Mesenchymal stem cell (in vitro differentiated cells and primary cell): ENCODE measurements around the gene STK40.
A peak's percentile ranks its signal among the peaks of the same experiment; 100 is the strongest.

Source experiments
- DNase-seq: peaks from one replicate; pipeline ENCODE4 v3.0.0-alpha.2; 2013
- H2AFZ ChIP-seq: one replicate; pipeline ENCODE4 v1.6.1; 2013; ENCODE audit warnings: low read depth, mild to moderate bottlenecking, control low read depth, inconsistent platforms, low read length, moderate library complexity
- H2AK5ac ChIP-seq: 2 replicates; pipeline ENCODE4 v1.6.1; 2013; ENCODE audit warnings: low read length, moderate library complexity, mild to moderate bottlenecking, inconsistent platforms; ENCODE audit not compliant: severe bottlenecking
- H2BK120ac ChIP-seq: one replicate; pipeline ENCODE4 v1.6.1; 2013; ENCODE audit warnings: low read depth, mild to moderate bottlenecking, inconsistent platforms, low read length, moderate library complexity
- H2BK12ac ChIP-seq, 2 experiments: one replicate each; pipeline ENCODE4 v1.6.1; 2013; ENCODE audit warnings: inconsistent platforms in 2 of 2, low read length in 2 of 2, mild to moderate bottlenecking in 2 of 2, moderate library complexity in 2 of 2, control low read depth in 1 of 2
- H2BK15ac ChIP-seq: one replicate; pipeline ENCODE4 v1.6.1; 2013; ENCODE audit warnings: mild to moderate bottlenecking, low read depth, inconsistent platforms; ENCODE audit not compliant: poor library complexity, severe bottlenecking
- H2BK5ac ChIP-seq: 2 replicates; pipeline ENCODE4 v1.6.1; 2013; ENCODE audit warnings: low read depth, mild to moderate bottlenecking, low read length, control low read depth, inconsistent platforms; ENCODE audit not compliant: poor library complexity, severe bottlenecking
- H3K14ac ChIP-seq, 2 experiments: one replicate each; pipeline ENCODE4 v1.6.1; 2013; ENCODE audit warnings: inconsistent platforms in 2 of 2, low read length in 2 of 2, control low read depth in 1 of 2, mild to moderate bottlenecking in 1 of 2, moderate library complexity in 1 of 2
- H3K18ac ChIP-seq, 2 experiments: one replicate each; pipeline ENCODE4 v1.6.1; 2013; ENCODE audit warnings: inconsistent platforms in 2 of 2, low read length in 2 of 2, control low read depth in 1 of 2, low read depth in 1 of 2, mild to moderate bottlenecking in 1 of 2
- H3K23ac ChIP-seq, 2 experiments: one replicate each; pipeline ENCODE4 v1.6.1; 2013; ENCODE audit warnings: inconsistent platforms in 2 of 2, low read length in 2 of 2, mild to moderate bottlenecking in 2 of 2, moderate library complexity in 2 of 2, control low read depth in 1 of 2
- H3K27ac ChIP-seq: 2 replicates; pipeline ENCODE4 v1.5.1; 2013; ENCODE audit warnings: mild to moderate bottlenecking, moderate library complexity, low read length, control low read depth, inconsistent platforms; ENCODE audit not compliant: poor library complexity, severe bottlenecking
- H3K27me3 ChIP-seq, 2 experiments: 2 replicates each; pipeline versions ENCODE4 v1.6.1 to v1.7.0; 2013; ENCODE audit warnings: low read length in 2 of 2, mild to moderate bottlenecking in 2 of 2, moderate library complexity in 2 of 2, control low read depth in 1 of 2, inconsistent platforms in 1 of 2; ENCODE audit not compliant: control insufficient read depth in 1 of 2, insufficient read depth in 1 of 2
- H3K36me3 ChIP-seq, 2 experiments: 2 replicates each; pipeline versions ENCODE4 v1.6.1 to v1.7.0; 2013; ENCODE audit warnings: low read length in 2 of 2, control low read depth in 1 of 2, inconsistent platforms in 1 of 2, low read depth in 1 of 2, mild to moderate bottlenecking in 1 of 2; ENCODE audit not compliant: insufficient read depth in 2 of 2, control insufficient read depth in 1 of 2
- H3K4ac ChIP-seq, 2 experiments: one replicate each; pipeline ENCODE4 v1.6.1; 2013; ENCODE audit warnings: inconsistent platforms in 2 of 2, low read length in 2 of 2, mild to moderate bottlenecking in 2 of 2, moderate library complexity in 2 of 2, control low read depth in 1 of 2, low read depth in 1 of 2
- H3K4me1 ChIP-seq: 2 replicates; pipeline ENCODE4 v1.6.1; 2013; ENCODE audit warnings: low read depth, low read length, control low read depth; ENCODE audit not compliant: control insufficient read depth, insufficient read depth
- H3K4me2 ChIP-seq: 2 replicates; pipeline ENCODE4 v1.6.1; 2013; ENCODE audit warnings: low read length, mild to moderate bottlenecking, inconsistent platforms; ENCODE audit not compliant: poor library complexity, severe bottlenecking
- H3K4me3 ChIP-seq, 2 experiments: 2 replicates each; pipeline versions ENCODE4 v1.5.1 to v1.7.0; 2013; ENCODE audit warnings: low read length in 2 of 2, mild to moderate bottlenecking in 2 of 2, control low read depth in 1 of 2, low read depth in 1 of 2; ENCODE audit not compliant: insufficient read depth in 1 of 2
- H3K79me1 ChIP-seq: replicated peaks from 2 replicates; pipeline ENCODE4 v1.6.1; 2013; ENCODE audit warnings: mild to moderate bottlenecking, control low read depth, low read length, inconsistent platforms; ENCODE audit not compliant: poor library complexity, severe bottlenecking
- H3K9ac ChIP-seq: 2 replicates; pipeline ENCODE4 v1.7.0; 2013; ENCODE audit warnings: mild to moderate bottlenecking, low read length, moderate library complexity
- H3K9me3 ChIP-seq: 2 replicates; pipeline ENCODE4 v1.7.0; 2013; ENCODE audit warnings: mild to moderate bottlenecking, low read length; ENCODE audit not compliant: control insufficient read depth
- H4K8ac ChIP-seq: one replicate; pipeline ENCODE4 v1.6.1; 2013; ENCODE audit warnings: inconsistent platforms, mild to moderate bottlenecking, low read length, moderate library complexity
- H4K91ac ChIP-seq: one replicate; pipeline ENCODE4 v1.6.1; 2013; ENCODE audit warnings: mild to moderate bottlenecking, low read length, inconsistent platforms
- WGBS: methylation state at CpG from one replicate; pipeline ENCODE4 v1.1.7; 2013; ENCODE audit warnings: mixed read lengths; 5-methylcytosine and 5-hydroxymethylcytosine counted together

Gene STK40

GRCh38 chr1:36306902-36307456, 78.7 kb downstream of the STK40 start:
- Histone ChIP-seq H3K4me1 (peaks cover 25% of the 10 kb centered on the region), H2AFZ (peak overlapping the region; percentile 95), H3K27ac (no peak overlapping the region), H2BK12ac (peak overlapping the region in 1 of 2 experiments; percentile 76), H2AK5ac (no peak overlapping the region), H3K4me2 (peak overlapping the region; percentile 93), H3K27me3 (no peaks in the 10 kb centered on the region), H3K14ac (peak overlapping the region in 1 of 2 experiments; percentile 90), H3K9ac (peak overlapping the region; percentile 77), H3K36me3 (peaks cover 43 to 52% of the 10 kb centered on the region in 2 experiments), H2BK15ac (no peak overlapping the region), H2BK120ac (no peak overlapping the region), H3K4ac (peak overlapping the region in 1 of 2 experiments; percentile 79), H3K23ac (peak overlapping the region in 1 of 2 experiments; percentile 97), H3K4me3 (peak overlapping the region; percentile 66 to 82), H4K91ac (no peak overlapping the region), H3K79me1 (peaks cover 33% of the 10 kb centered on the region), H2BK5ac (no peak overlapping the region), H3K18ac (peak overlapping the region; percentile 3 to 91), H3K9me3 (no peaks in the 10 kb centered on the region), H4K8ac (no peak overlapping the region)
- peak; percentile 91 for DNase-seq
- WGBS, result 3% methylated on average over 45 of the region's 46 CpGs

- H3K4ac ChIP-seq, result peak within 1 kb of the TSS in 1 of 2 experiments; percentile 79
- peak within 1 kb of the TSS; percentile 93 for H3K4me2 ChIP-seq
- WGBS, result 9% methylated on average over 65 of the region's 65 CpGs
- peak within 1 kb of the TSS; percentile 27 for H2AK5ac ChIP-seq
- no peak within 1 kb of the TSS for H2BK120ac ChIP-seq
- peak within 1 kb of the TSS in 1 of 2 experiments; percentile 90 for H3K14ac ChIP-seq
- peak within 1 kb of the TSS; percentile 95 for H2AFZ ChIP-seq
- H3K4me1 ChIP-seq, result peaks cover 25% of the 10 kb centered on the region
- H3K27me3 ChIP-seq, result no peaks in the 10 kb centered on the region
- H3K9ac ChIP-seq, result peak within 1 kb of the TSS; percentile 77
- no peak within 1 kb of the TSS for H3K27ac ChIP-seq
- H3K4me3 ChIP-seq, result peak within 1 kb of the TSS; percentile 66 to 82
- peak within 1 kb of the TSS in 1 of 2 experiments; percentile 97 for H3K23ac ChIP-seq
- peak; percentile 46 for DNase-seq
- H3K36me3 ChIP-seq, result peaks cover 49 to 55% of the 10 kb centered on the region in 2 experiments
- no peak within 1 kb of the TSS for H2BK15ac ChIP-seq
- H4K91ac ChIP-seq, result no peak within 1 kb of the TSS
- H3K79me1 ChIP-seq, result peaks cover 35% of the 10 kb centered on the region
- peak within 1 kb of the TSS; percentile 65 for H4K8ac ChIP-seq
- no peak within 1 kb of the TSS for H2BK5ac ChIP-seq
- peak within 1 kb of the TSS in 1 of 2 experiments; percentile 76 for H2BK12ac ChIP-seq
- H3K9me3 ChIP-seq, result no peaks in the 10 kb centered on the region
- peak within 1 kb of the TSS; percentile 16 to 91 for H3K18ac ChIP-seq
These were observed 79.4 kb downstream of the STK40 start, which contains the start of gene SH3D21 for GRCh38 chr1:36306210-36306901. TSS of gene SH3D21 (plus strand) at chr1:36306368. CDS start at chr1:36306421, 53 bp downstream.

GRCh38 chr1:36305915-36306209, 79.9 kb downstream of the STK40 start:
- Histone ChIP-seq H2AK5ac (no peak overlapping the region), H3K9me3 (no peaks in the 10 kb centered on the region), H3K4me2 (no peak overlapping the region), H2BK120ac (no peak overlapping the region), H2BK12ac (no peak overlapping the region), H2BK5ac (no peak overlapping the region), H3K4me1 (peaks cover 25% of the 10 kb centered on the region), H3K27ac (no peak overlapping the region), H3K36me3 (peaks cover 54 to 55% of the 10 kb centered on the region in 2 experiments), H2AFZ (no peak overlapping the region), H3K14ac (no peak overlapping the region), H3K4me3 (no peak overlapping the region), H3K79me1 (peaks cover 36% of the 10 kb centered on the region), H3K18ac (peak overlapping the region in 1 of 2 experiments; percentile 50), H3K27me3 (no peaks in the 10 kb centered on the region), H4K8ac (no peak overlapping the region), H2BK15ac (no peak overlapping the region), H3K4ac (no peak overlapping the region), H3K9ac (no peak overlapping the region), H3K23ac (no peak overlapping the region), H4K91ac (no peak overlapping the region)
- WGBS, result 81% methylated on average over 5 of the region's 7 CpGs
- no peak for DNase-seq
